H1 (cell line): ENCODE results near the gene MRPL34. TPM values are rescaled to one million over a fixed set of nuclear protein-coding genes. Genes with fewer than 3 reads are reported as not detected.

Experiments
- CTCF ChIA-PET: fragments of 300-600 bp; sonication (Branson Sonifier 250); formaldehyde crosslinking; loops from one replicate; lab custom pipeline; 2021; ENCODE audit not compliant: partially characterized antibody; lab: Charles Lee
- POLR2A ChIA-PET: fragments of 300-600 bp; sonication (Branson Sonifier 250); formaldehyde crosslinking; loops from one replicate; lab custom pipeline; 2021; ENCODE audit warnings: inconsistent platforms; ENCODE audit not compliant: partially characterized antibody; lab: Charles Lee
- DNase-seq, 2 experiments: peaks; one replicate each; pipeline versions ENCODE4 v3.0.0 to v3.0.0-alpha.2; 2010 to 2022; ENCODE audit warnings: low spot score in 2 of 2, low read depth in 1 of 2, mixed read lengths in 1 of 2
- FAIRE-seq: peaks from 2 replicates; lab custom pipeline; 2011; peaks lifted over from hg19 to GRCh38; lab: Jason Lieb, UNC
- H2AFZ ChIP-seq: 2 replicates; pipeline ENCODE4 v1.8.1; 2012; ENCODE audit warnings: low read length, inconsistent platforms
- H2AK5ac ChIP-seq: 2 replicates; pipeline ENCODE4 v1.6.1; 2013; ENCODE audit warnings: low read depth, low read length
- H2BK120ac ChIP-seq: replicated peaks from 2 replicates; pipeline ENCODE3; 2013; ENCODE audit warnings: low read depth, low read length, inconsistent platforms
- H2BK12ac ChIP-seq: 2 replicates; pipeline ENCODE4 v1.6.1; 2013; ENCODE audit warnings: low read depth, low read length
- H2BK15ac ChIP-seq: 2 replicates; pipeline ENCODE4 v1.6.1; 2013; ENCODE audit warnings: low read length
- H2BK20ac ChIP-seq: 2 replicates; pipeline ENCODE4 v1.6.1; 2013; ENCODE audit warnings: low read length
- H2BK5ac ChIP-seq: 2 replicates; pipeline ENCODE4 v1.6.1; 2013; ENCODE audit warnings: low read depth, low read length
- H3K14ac ChIP-seq: 2 replicates; pipeline ENCODE4 v1.6.1; 2013; ENCODE audit warnings: inconsistent platforms; ENCODE audit not compliant: insufficient read length
- H3K18ac ChIP-seq: 2 replicates; pipeline ENCODE4 v1.6.1; 2013; ENCODE audit warnings: low read length; ENCODE audit errors: extremely low read depth
- H3K23ac ChIP-seq: 2 replicates; pipeline ENCODE4 v1.6.1; 2013; ENCODE audit warnings: inconsistent platforms; ENCODE audit not compliant: insufficient read length
- H3K23me2 ChIP-seq: 2 replicates; pipeline ENCODE4 v1.6.1; 2013; ENCODE audit warnings: low read depth, low read length
- H3K27ac ChIP-seq: 2 replicates; pipeline ENCODE4 v1.6.1; 2011; ENCODE audit warnings: low read depth, low read length, inconsistent platforms
- H3K27me3 ChIP-seq, 4 experiments: replicated peaks in 1 of 4; 1 replicate in 1 of 4; 2 replicates in 3 of 4; pipeline versions ENCODE4 v1.6.1 to v1.8.1; 2011 to 2013; ENCODE audit warnings: low read length in 3 of 4, mild to moderate bottlenecking in 3 of 4, inconsistent platforms in 2 of 4, mixed read lengths in 2 of 4, moderate library complexity in 1 of 4; ENCODE audit not compliant: control insufficient read depth in 3 of 4, insufficient read depth in 3 of 4; ENCODE audit errors: extremely low read depth in 1 of 4
- H3K36me3 ChIP-seq, 4 experiments: 2 replicates each; pipeline versions ENCODE4 v1.6.1 to v1.8.1; 2011 to 2013; ENCODE audit warnings: mild to moderate bottlenecking in 4 of 4, low read length in 3 of 4, moderate library complexity in 2 of 4, control low read depth in 1 of 4, inconsistent platforms in 1 of 4; ENCODE audit not compliant: insufficient read depth in 4 of 4, control insufficient read depth in 2 of 4
- H3K4ac ChIP-seq: replicated peaks from 2 replicates; pipeline ENCODE3; 2013; ENCODE audit warnings: low read length, low read depth, mixed read lengths, inconsistent platforms; ENCODE audit not compliant: insufficient read length
- H3K4me1 ChIP-seq, 4 experiments: replicated peaks in 1 of 4; 1 replicate in 1 of 4; 2 replicates in 3 of 4; pipeline versions ENCODE4 v1.6.1 to v1.8.1; 2011 to 2013; ENCODE audit warnings: low read length in 3 of 4, inconsistent platforms in 2 of 4, mixed read lengths in 1 of 4; ENCODE audit not compliant: insufficient read depth in 4 of 4, control insufficient read depth in 3 of 4
- H3K4me2 ChIP-seq, 2 experiments: 2 replicates each; pipeline versions ENCODE4 v1.6.1 to v1.8.1; 2011 to 2013; ENCODE audit warnings: low read depth in 2 of 2, low read length in 2 of 2, control low read depth in 1 of 2, inconsistent platforms in 1 of 2, mild to moderate bottlenecking in 1 of 2; ENCODE audit not compliant: insufficient read depth in 1 of 2
- H3K4me3 ChIP-seq, 4 experiments: fragments of 200-600, 300-600 bp in 1 of 4; sonication (generic), shearing (Covaris generic), sonication (Bioruptor Twin) in 1 of 4; 2 replicates each; pipeline versions ENCODE4 v1.5.1 to v1.8.1; 2011 to 2016; ENCODE audit warnings: low read length in 4 of 4, low read depth in 3 of 4, control low read depth in 2 of 4, inconsistent platforms in 2 of 4, mild to moderate bottlenecking in 2 of 4, mixed read lengths in 1 of 4, moderate library complexity in 1 of 4; ENCODE audit not compliant: insufficient read depth in 2 of 4; ENCODE audit errors: extremely low read depth in 1 of 4
- H3K56ac ChIP-seq: replicated peaks from 2 replicates; pipeline ENCODE3; 2013; ENCODE audit warnings: low read depth, mild to moderate bottlenecking, mixed read lengths, low read length, inconsistent platforms; ENCODE audit not compliant: insufficient read length
- H3K79me1 ChIP-seq: 2 replicates; pipeline ENCODE4 v1.6.1; 2013; ENCODE audit warnings: low read depth, low read length, control low read depth
- H3K79me2 ChIP-seq, 2 experiments: 2 replicates each; pipeline versions ENCODE4 v1.6.1 to v1.8.1; 2012 to 2013; ENCODE audit warnings: low read length in 2 of 2, mild to moderate bottlenecking in 2 of 2, inconsistent platforms in 1 of 2; ENCODE audit not compliant: insufficient read depth in 2 of 2, control insufficient read depth in 1 of 2
- H3K9ac ChIP-seq, 4 experiments: replicated peaks in 1 of 4; 1 replicate in 1 of 4; 2 replicates in 3 of 4; pipeline versions ENCODE4 v1.6.1 to v1.8.1; 2011 to 2013; ENCODE audit warnings: low read depth in 3 of 4, low read length in 3 of 4, control low read depth in 2 of 4, mild to moderate bottlenecking in 2 of 4, moderate library complexity in 2 of 4, inconsistent platforms in 1 of 4; ENCODE audit errors: extremely low read depth in 1 of 4
- H3K9me3 ChIP-seq, 2 experiments: 2 replicates each; pipeline versions ENCODE4 v1.6.1 to v1.8.1; 2012 to 2013; ENCODE audit warnings: mild to moderate bottlenecking in 2 of 2, moderate library complexity in 2 of 2, control low read depth in 1 of 2, inconsistent platforms in 1 of 2, low read depth in 1 of 2, low read length in 1 of 2, mixed read lengths in 1 of 2; ENCODE audit not compliant: insufficient read depth in 2 of 2
- H4K20me1 ChIP-seq, 2 experiments: replicated peaks in 1 of 2; 2 replicates each; pipeline versions ENCODE3 to v1.8.1; 2011 to 2013; ENCODE audit warnings: inconsistent platforms in 2 of 2, low read length in 2 of 2, mild to moderate bottlenecking in 1 of 2; ENCODE audit not compliant: insufficient read depth in 2 of 2, control insufficient read depth in 1 of 2
- H4K5ac ChIP-seq: 2 replicates; pipeline ENCODE4 v1.6.1; 2013; ENCODE audit warnings: low read length, low read depth, mixed read lengths, inconsistent platforms; ENCODE audit not compliant: insufficient read length
- H4K8ac ChIP-seq: 2 replicates; pipeline ENCODE4 v1.8.0; 2013; ENCODE audit warnings: mild to moderate bottlenecking, moderate library complexity, low read length, inconsistent platforms; ENCODE audit not compliant: insufficient read depth; ENCODE audit errors: extremely low read depth
- H4K91ac ChIP-seq: replicated peaks from 2 replicates; pipeline ENCODE3; 2013; ENCODE audit warnings: low read length, mixed read lengths, inconsistent platforms; ENCODE audit not compliant: insufficient read length
- BRCA1 ChIP-seq: IDR thresholded peaks from 2 replicates; pipeline ENCODE4 v1.6.1; 2012; ENCODE audit warnings: low read depth, low read length, improper control_type of control experiment
- CTBP2 ChIP-seq: IDR thresholded peaks from 2 replicates; pipeline ENCODE4 v1.7.0; 2011; ENCODE audit warnings: borderline replicate concordance, mild to moderate bottlenecking, moderate library complexity, mixed read lengths, low read length; ENCODE audit not compliant: insufficient read depth, insufficient read length
- whole genome bisulfite sequencing, 2 experiments: shearing (Covaris generic) in 1 of 2; methylation state at CpG; one replicate each; pipeline versions ENCODE4 v1.1.6 to v1.1.7; 2013 to 2015; ENCODE audit warnings: low lambda C conversion rate in 2 of 2, mixed read lengths in 2 of 2, inconsistent platforms in 1 of 2, low coverage in 1 of 2, missing lambda C conversion rate in 1 of 2; ENCODE audit not compliant: insufficient replicate concordance in 2 of 2, insufficient coverage in 1 of 2, insufficient read length in 1 of 2; ENCODE audit errors: extremely low coverage in 1 of 2, missing lambda C conversion rate in 1 of 2; 5-methylcytosine and 5-hydroxymethylcytosine counted together
- polyA plus RNA-seq, 7 experiments: library from polyadenylated mRNA; depleted of rRNA in 3 of 7; stranded (reverse) in 5 of 7; unstranded in 2 of 7; fragments of >200 nt in 5 of 7; fragments of 200-250 nt in 2 of 7; gene quantifications; 1 replicate in 5 of 7; 2 replicates in 1 of 7; 4 replicates in 1 of 7; pipeline versions ENCODE4 v1.2.1 to v1.2.3, GENCODE V29; 2011 to 2013; ENCODE audit warnings: missing spikeins in 2 of 7, mixed read lengths in 2 of 7
- total RNA-seq: library from RNA; stranded (reverse); fragmentation: NEBNext Ultra II Directional; extraction: Animal tissue kit (Norgen Biotek cat#: 25700); gene quantifications from 2 replicates; pipeline ENCODE4 v1.2.1, GENCODE V29; 2021

Gene MRPL34
- total and polyA plus RNA-seq, 2 of the 8 experiments (the other 6 are each of a cell fraction or from before 2014, with no cell fraction given) = 91.9 to 99.6 TPM

DNA sequence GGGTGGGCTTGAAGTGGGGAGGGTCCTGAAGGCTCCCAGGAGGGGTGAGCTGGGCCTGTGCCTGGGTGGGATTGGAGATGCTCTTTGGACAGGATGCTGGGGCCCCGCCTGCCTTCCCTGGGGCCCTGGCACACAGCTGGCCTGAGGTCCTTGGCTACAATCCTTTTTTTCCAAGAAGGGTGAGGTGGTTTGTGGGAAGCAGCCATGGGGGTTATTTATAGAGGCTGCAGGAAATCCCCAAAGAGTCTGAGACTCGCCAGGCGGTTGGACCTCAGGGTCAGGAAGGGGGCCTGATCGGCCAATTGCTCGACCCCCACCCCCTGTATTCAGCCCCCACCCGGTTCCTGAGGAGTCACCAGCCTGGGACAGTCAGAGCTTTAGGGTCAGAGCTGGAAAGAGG is 41.7 kb downstream of the MRPL34 start:
- Histone ChIP-seq H2BK20ac (no peak overlapping the region), H2BK15ac (peak overlapping the region; percentile 72; the same call in 1 of the 2 replicates), H2BK12ac (no peak overlapping the region), H3K14ac (no peak overlapping the region), H2BK5ac (no peak overlapping the region), H4K20me1 (no peaks in the 10 kb centered on the region), H3K36me3 (no peaks in the 10 kb centered on the region), H4K91ac (no peak overlapping the region), H2BK120ac (no peak overlapping the region), H3K9me3 (no peaks in the 10 kb centered on the region), H3K4me2 (no peak overlapping the region), H3K4me3 (no peak overlapping the region), H3K27ac (no peak overlapping the region), H3K27me3 (no peaks in the 10 kb centered on the region), H3K23ac (no peak overlapping the region), H3K56ac (no peak overlapping the region), H2AK5ac (no peak overlapping the region), H3K18ac (no peak overlapping the region), H3K79me2 (no peaks in the 10 kb centered on the region), H3K23me2 (no peaks in the 10 kb centered on the region), H4K8ac (no peak overlapping the region), H4K5ac (no peak overlapping the region), H2AFZ (no peak overlapping the region), H3K4ac (no peak overlapping the region), H3K9ac (no peak overlapping the region), H3K79me1 (no peaks in the 10 kb centered on the region), H3K4me1 (peaks cover 0 to 4% (median 3%) of the 10 kb centered on the region in 4 experiments; a peak in 3 of 7 replicates)
- DNase-seq (no peak), FAIRE-seq (no peak)
- ChIA-PET CTCF (interaction anchor here (1.4 to 13.5 kb wide), 7 partner anchors 10 to 117 kb away, joined by 5 to 153 read pairs (median 6); partner anchors contain the start of gene CCDC194), POLR2A (interaction anchor here (0.9 to 2.1 kb wide), 4 partner anchors 9 to 56 kb away, joined by 3 to 6 read pairs (median 3); partner anchors contain the start of gene GTPBP3)
- TF ChIP-seq BRCA1 (no peak), CTBP2 (no peak)
- WGBS, 2 experiments = 74% methylated on average over 5 of the region's 6 CpGs; no CpG with 5 or more reads in 1 of the 2 experiments
